NCI-H748 (cell line): Measurements from ENCODE around the gene CLCN1.
"Not testable (repeated sequence)": the region's sequence is repeated elsewhere in the genome, so short reads cannot be mapped to it uniquely, and the experiment has no call there.

ENCODE experiments used
- DNase-seq: peaks from one replicate; lab custom pipeline; 2025; ENCODE audit not compliant: unreplicated experiment; lab: John Stamatoyannopoulos, UW

CLCN1 gene

DNA sequence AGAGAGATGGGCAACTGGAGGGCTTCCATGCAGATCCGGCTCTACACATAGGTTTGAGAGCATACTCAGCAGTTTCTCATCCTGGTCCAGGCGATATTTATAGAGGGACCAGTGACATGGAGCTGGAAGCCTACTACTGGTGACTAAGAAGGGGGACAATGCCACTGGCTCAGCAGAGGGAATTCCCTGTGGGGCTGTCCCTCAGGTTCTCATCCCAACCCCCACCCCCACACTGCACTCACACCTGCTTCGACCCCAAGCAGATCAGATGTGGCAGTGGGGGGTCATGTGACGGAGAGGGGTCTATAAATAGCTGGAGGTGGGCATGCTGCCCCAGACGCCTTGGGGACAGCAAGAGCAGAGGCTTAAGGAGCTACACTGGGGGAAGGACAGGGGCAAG lies at the start of gene CLCN1:
CLCN1 (plus strand) TSS at position 336 of the 400 bp plus-strand sequence. CDS start 102 bp downstream, outside the sequence.
- no peak for DNase-seq

DNA sequence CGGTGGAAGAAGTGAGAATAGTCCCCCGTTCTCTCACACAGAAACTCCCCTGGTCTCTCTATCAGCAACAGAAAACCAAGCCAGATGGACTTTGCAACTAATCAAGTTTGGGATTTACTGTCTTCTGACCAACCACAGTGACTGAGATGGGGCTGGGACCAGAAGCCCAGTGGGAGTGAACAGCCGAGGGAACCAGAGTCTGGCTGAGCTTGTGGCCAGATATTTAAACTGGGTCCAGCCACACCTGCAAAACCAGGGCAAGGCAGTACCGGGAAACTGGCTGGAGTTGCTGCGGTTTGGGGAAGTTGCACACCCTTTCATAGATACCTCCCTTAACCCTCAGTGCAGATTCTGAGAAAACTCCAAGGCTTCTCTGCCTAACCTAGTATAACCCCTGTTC lies 46.7 kb upstream of the CLCN1 start:
- DNase-seq = no peak

DNA sequence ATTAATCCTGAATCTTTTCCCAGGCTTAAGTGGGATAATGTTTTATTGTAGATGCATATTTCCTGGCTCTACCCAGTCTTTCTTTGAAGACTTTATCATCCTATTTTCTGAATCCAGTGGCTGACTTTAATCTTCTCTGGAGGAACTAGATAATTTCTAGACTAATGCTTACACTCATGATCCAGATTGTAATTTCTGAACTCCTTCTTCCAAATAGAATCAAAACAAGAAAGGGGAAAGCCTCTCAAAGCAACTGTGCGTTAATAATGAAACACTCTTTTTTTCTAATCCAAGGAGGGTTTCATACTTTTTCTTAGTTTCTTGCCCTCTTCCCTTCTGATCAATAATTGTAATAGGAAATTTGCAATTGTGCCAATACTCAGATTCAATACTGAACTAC lies 44.7 kb upstream of the CLCN1 start:
- no peak for DNase-seq

DNA sequence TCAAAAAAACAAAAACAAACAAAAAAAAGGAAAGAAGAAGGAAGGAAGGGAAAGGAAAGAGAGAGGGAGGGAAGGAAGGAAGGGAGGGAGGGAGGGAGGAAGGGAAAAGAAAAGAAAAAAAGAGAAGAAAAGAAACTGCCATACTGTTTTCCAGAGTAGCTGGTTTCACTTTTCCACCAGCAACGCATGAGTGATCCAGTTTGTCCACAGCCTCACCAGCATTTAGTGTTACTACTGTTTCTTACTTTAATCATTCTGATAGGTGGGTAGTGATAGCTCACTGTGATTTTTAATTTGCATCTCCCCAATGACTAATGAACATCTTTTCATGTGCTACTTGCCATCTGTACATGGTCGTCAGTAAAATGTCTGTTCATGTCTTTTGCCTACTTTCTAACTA lies 43.0 kb upstream of the CLCN1 start:
- no peak for DNase-seq

DNA sequence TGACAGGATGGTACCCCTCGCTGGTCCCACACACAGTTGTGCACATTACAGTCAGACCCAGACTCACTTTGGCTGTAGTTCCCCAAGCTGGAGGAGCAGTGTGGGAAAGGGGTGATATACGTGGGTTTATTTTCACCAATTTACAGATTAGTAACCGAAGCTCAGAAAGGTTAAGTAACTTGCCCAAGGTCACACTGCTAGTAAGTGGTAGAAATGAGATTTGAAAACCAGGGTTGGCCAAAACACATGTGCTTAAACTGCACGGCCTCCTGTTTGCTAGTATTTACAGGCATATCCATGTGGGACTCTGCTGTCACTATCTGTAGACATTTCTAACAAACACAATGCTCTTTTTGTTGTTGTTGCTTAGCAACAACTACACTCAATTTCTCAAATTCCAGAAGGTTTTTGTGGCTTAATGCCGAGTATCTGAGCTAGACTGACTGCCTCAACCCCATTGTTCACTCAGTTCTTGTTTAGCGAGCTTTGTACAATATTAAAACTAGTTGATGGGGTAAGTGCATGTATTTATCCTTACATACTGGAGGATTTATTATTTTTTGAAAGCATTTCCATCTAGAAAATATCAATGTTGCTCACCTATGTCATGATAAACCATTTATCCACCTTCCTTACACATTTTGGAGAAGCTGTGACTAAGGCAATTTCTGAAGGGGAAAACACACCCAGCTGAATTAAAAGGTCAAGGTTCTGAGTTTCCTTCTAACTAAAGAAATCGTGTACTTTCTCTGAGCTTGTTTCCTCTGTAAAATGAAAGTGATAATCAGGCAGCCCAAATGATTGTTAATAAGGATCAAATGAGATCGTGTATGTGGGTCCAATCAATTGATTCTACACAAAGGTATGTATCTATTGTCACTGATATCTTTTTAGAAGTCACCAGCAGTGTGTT lies 36.5 kb upstream of the CLCN1 start:
- peak; percentile 60 for DNase-seq

DNA sequence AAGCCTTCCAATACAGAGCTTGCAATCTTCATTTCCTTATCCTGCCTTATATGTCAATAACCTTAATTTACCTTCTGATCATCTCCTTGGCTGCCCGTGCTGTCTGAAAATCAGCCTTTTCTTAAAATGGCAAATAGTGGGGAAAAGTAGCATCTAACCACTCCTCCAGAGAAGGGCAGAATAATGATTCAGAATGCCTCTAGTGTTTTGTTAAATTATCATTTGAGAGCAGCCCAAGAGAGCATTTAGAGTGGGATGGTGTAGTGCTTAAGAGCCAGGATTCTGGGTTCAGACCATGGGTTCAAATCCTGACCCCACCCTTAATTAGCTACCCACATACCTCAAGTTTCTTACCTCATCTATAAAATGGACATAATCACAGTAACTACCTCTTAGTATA lies 35.8 kb upstream of the CLCN1 start:
- DNase-seq = no peak

DNA sequence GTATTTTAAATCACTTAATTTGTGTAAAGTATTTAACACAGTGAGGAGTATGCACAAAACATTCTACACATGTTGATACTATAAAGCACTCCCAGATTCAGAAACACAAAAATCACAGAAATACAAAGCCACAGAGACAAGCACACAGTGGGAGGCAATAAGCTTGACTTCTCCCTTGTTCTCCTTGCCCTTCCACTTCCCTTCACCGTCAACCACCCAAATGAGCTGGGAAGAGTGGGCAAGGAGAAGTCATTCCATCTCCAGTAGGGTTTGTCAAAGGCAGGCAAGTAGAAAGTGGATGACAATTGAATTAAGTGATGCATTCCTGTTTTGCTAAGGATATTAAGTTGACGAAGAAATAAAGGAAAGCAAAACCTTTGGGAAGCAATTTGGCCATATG lies 35.3 kb upstream of the CLCN1 start:
- no peak for DNase-seq

DNA sequence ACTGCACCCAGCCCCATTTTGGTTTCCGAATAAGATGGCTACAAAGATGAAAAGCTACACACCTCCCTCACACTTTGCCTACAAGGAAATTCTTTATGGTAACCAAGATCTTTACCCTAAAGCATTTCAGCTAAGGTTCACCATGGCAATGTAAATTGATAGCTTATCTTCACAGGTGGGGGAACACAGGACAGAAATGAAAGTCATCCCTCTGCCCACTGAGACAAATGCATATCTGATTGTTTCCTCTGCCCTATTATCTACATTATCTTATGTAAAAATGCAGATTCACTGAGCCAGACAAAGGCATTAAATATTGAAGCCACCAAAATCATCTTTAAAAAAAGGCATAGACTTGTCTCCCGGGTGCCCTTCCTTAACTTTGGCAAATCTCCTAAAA lies 34.4 kb upstream of the CLCN1 start:
- no peak for DNase-seq

DNA sequence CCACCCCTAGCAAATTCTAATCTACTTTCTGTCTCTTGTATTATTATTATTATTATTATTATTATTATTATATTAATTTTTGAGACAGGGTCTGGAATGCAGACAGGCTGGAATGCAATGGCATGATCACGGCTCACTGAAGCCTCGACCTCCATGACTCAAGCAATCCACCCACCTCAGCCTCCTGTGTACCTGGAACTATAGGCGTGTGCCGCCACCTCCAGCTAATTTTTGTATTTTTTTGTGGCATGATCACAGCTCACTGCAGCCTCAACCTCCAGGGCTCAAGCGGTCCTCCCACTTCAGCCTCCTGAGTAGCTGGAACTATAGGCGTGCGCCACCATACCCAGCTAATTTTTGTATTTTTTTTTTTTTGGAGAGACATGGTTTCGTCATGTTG lies 33.8 kb upstream of the CLCN1 start:
- DNase-seq = no peak

DNA sequence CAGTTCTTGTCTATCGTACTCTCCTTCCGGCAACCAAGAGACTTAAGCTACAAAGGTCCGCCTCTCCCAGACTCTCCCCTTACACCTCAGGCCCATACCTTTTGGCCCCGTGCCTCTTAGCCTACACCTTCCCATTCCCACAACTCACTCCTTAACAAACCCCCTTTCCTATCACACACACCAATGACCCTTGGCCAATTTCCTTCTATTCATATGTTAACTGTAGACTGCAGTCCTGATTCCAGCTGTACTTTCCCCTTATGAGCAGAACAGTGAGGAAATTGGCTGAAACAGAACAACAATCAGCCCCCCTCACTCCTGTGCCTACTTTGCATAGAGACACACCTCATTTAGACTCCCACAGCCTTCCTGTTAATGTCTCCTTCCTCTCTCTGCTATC lies 32.5 kb upstream of the CLCN1 start:
- DNase-seq = no peak

DNA sequence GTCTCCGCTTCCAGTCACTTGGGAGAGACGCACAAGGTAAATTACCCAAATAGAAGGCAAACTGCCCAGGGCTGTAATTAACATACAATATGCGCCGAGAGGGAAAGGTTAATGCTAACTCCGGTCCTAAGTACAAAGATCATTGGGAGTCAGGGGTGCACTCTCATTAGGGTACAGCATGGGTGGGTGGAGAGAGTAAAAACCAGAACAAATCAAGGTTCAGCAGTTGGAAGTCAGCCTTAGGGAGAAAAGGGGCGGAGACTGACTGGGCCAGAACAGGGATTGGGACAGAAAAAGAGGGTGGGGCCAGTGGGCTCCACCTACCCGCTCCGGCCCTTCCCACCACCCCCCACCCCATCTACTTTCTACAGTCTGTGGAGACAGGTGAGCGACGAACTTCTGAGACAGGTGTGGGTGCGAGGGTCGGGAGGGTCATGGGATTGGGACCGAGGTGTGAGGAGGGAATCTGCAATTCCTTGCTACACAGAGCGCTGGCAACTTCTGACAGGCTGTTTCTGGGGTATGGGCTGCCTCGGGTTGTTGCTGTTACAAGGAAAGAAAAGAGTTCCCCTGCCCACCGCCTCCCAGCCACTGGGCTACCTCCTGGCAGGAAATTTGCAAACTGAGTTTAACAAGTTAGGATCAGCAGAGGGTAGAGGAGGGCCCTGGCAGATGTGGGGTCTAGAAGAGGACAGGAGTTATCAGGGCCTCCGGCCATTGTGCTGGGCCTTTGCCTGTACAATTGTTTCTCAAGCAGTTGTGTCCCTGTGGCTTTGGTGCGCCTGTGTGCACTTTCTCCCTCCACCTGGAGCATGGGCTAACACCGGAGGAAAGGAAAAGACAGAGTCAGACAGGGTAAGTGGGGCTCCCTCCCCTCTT lies 31.1 kb upstream of the CLCN1 start, which contains the start of gene TMEM139:
TMEM139 (plus strand) TSS at position 368 of the 879 bp plus-strand sequence. CDS start 1,000 bp downstream, outside the sequence.
- DNase-seq = no peak

DNA sequence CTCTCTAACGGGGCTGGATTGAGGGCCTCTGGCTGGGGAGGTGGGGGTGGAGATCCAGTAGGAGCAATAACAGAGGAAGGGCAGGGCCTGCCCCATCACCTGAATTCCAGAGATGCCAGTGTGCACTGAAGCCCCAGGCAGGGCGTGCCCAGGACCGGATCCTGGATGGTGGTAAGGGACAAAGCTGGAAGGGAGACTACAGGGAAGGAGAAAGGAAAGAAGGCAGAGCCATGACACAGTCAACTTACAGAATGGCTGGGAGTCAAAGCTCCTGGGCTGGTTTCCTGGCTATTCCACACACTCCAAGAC lies 30.5 kb upstream of the CLCN1 start:
- DNase-seq = no peak

DNA sequence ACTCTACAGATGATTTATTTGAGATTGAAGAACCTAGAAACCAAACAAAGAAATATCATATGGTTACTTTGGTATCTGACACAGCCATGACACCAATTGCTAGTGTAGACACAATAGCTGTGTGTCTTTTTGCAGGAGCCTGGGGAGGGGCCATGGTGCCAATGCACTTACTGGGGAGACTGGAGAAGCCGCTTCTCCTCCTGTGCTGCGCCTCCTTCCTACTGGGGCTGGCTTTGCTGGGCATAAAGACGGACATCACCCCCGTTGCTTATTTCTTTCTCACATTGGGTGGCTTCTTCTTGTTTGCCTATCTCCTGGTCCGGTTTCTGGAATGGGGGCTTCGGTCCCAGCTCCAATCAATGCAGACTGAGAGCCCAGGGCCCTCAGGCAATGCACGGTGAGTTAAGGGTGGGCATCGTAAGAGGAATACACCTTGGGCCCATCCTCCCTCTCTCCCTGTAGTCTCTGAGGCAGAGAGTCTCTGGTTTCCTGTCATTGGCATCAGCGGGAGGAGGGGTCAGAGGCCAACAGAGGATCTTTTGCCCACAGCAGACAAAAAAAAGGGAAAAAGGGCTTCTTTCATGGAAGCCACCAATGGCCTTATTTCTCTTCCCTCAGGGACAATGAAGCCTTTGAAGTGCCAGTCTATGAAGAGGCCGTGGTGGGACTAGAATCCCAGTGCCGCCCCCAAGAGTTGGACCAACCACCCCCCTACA lies 29.9 kb upstream of the CLCN1 start:
- no peak for DNase-seq

DNA sequence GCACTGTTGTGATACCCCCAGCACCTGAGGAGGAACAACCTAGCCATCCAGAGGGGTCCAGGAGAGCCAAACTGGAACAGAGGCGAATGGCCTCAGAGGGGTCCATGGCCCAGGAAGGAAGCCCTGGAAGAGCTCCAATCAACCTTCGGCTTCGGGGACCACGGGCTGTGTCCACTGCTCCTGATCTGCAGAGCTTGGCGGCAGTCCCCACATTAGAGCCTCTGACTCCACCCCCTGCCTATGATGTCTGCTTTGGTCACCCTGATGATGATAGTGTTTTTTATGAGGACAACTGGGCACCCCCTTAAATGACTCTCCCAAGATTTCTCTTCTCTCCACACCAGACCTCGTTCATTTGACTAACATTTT lies 29.4 kb upstream of the CLCN1 start:
- DNase-seq = no peak

DNA sequence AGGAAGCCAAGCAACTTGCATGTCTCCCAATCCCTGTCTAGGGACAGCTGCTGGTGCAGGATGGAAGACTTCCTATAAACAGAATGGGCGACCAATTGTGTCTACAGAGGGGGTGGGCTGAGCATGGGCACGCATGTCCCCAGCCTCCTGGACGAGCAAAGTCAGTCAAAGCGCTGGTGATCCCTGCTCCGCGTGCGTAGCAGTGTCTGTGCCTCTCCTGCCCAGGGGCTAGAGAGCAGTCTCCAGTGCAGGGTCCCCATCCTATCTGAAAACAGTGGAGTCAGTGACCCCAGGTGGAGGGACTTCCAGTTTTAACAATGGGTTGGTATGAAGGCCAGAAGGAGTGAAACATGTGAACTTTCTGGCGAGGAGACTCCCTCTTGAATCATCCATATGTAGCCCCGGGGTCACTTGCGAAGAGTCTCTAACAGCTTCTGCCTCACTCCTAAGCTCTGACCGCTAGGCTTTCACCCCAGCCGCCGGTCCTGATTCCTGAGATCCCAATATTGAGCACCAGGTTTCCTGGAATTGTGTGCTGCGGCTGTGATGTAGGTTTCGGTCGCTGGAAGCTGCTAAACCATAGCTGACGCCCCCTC lies 28.5 kb upstream of the CLCN1 start:
- DNase-seq = no peak

DNA sequence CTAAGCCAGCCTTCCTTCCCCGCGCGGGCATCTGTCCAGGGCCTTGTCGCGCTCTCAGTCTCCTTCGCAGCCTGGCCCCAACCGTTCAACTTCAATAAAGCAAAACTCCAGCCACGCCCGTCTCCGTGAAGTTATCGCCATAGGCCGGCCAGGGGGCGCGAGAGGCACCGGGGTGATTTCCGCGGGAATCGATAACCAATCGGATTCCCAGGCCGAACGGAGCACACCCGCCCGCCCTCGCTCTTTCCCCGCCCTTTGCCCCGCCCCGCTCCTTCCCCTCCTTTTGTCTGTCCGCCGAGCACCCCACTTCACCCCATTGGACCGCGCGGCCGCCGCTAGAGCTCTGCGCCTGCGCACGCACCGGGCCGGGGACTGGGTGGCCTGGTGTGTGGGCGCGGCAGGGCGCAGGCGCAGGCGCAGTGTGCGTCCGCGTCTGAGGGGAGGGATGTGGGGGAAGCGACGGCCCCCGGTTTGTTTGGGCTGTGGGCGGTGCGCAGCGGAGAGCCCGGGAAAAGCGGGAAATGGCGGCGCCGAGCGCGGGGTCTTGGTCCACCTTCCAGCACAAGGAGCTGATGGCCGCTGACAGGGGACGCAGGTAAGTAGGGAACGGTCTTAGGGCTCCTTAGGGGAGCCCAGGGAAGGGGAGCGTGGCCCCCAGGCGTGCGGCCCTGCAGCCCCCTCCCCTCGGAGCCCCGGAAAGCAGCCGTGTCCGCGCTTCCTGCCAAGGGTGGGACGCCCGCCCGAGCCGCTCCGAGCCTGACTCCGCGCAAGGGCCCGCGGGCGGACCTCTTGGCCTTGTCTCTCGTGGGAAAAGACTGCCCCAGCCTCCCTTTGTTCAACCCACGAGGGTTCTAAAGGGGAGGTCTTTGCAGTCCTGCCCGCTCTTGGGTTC lies 27.7 kb upstream of the CLCN1 start, which contains the start of gene CASP2:
CASP2 (plus strand) TSS at position 417 of the 892 bp plus-strand sequence; CDS start at position 522, 105 bp downstream.
- peak; percentile 95 for DNase-seq

DNA sequence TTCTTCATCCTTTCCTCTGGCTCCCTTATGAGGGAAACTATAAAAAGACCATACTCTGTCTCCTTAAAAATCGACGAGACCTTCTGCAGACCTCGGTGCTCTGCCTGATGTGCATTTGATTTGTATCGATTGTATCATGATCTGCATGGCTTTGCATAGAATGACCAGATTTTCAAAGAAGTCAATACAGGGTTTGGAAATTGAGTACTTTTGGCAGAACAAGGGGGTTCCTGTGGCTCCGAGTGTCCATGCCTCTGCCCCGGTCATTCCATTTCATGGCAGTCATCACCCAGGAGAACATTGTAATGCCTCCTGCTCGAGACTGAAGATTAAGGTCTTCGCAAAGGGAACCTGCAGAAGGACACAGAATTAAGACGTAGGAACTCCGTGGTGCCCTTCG lies 27.1 kb upstream of the CLCN1 start:
- DNase-seq = no peak

DNA sequence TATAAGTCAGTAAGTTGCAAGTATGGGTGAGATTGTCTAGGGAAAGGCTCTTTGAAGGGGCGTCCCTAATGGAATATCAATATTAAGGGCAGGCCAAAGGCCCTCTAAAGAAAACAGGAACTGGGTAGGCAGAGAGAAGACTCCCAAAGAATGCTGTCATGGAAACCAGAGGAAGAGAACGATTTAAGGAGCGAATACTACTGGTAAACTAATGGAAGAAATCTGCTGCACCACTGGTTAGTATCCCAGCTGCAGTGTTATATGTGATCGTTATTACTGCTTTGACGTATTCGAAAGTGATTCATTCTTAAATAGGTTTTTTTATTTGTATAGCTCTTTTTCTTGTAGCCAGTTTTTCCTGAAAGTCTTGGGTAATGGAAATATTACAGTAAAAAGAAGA lies 26.5 kb upstream of the CLCN1 start:
- peak; percentile 11 for DNase-seq

DNA sequence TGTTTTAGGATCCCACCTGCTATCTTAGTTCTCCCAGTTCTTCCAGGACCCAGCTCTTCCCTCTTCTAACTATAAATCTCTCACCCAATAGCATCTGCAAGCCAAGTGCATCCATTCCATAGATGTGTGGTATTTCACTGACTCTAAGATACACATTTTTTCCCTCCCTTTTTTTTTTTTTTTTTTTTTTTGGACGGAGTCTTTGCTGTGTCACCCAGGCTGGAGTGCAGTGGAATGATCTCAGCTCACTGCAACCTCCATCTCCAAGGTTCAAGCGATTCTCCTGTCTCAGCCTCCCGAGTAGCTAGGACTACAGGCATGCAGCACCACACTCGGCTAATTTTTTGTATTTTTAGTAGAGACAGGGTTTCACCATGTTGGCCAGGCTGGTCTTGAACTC lies 26.0 kb upstream of the CLCN1 start:
- DNase-seq = not testable (repeated sequence)

DNA sequence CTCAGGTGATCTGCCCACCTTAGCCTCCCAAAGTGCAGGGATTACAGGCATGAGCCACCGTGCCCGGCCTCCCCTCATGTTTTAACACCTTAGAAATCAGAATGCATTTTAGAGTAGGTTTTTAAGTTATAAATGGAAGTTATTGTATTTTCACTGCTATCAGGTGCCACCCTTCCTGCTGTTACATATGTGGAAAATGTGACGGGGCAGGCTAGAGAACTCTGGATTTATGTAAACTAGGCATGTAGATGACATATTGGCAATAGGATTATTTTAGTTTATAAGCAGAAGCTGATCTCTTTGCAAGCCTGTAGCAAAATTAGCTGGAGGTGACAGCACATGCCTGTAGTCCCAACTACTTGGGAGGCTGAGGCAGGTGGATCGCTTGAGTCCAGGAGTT lies 25.6 kb upstream of the CLCN1 start:
- no peak for DNase-seq
